HCT116 (cell line): Measurements from ENCODE around the gene SRSF2.

Source experiments
- ELF1 ChIP-seq: IDR thresholded peaks from 2 replicates; pipeline ENCODE4 v1.6.1; 2012; ENCODE audit warnings: low read depth, borderline replicate concordance
- EZH2 ChIP-seq: fragments of 200-600 bp; sonication (generic); IDR thresholded peaks from 2 replicates; pipeline ENCODE4 v1.6.1; 2017; ENCODE audit warnings: antibody characterized with exemption, mixed run types
- POLR2A ChIP-seq: IDR thresholded peaks from 2 replicates; pipeline ENCODE4 v1.7.0; 2011; ENCODE audit warnings: borderline replicate concordance; ENCODE audit not compliant: insufficient read depth, insufficient read length; ENCODE audit errors: extremely low read depth
- SP1 ChIP-seq: IDR thresholded peaks from 2 replicates; pipeline ENCODE4 v1.6.1; 2012; ENCODE audit warnings: low read depth
- TF ChIP-seq, protein P1 (sequence below): IDR thresholded peaks from 2 replicates; pipeline ENCODE4 v1.6.1; 2012
- TF ChIP-seq, protein P2 (sequence below), 3 experiments: fragments of 200-600 bp in 1 of 3; sonication (generic) in 1 of 3; IDR thresholded peaks in 2 of 3; conservative IDR thresholded peaks in 1 of 3; 2 replicates each; pipeline ENCODE4 v1.5.1; 2012 to 2017; ENCODE audit warnings: low read depth in 2 of 3, low read length in 2 of 3, antibody characterized with exemption in 1 of 3, borderline replicate concordance in 1 of 3, control low read depth in 1 of 3, mild to moderate bottlenecking in 1 of 3, mixed read lengths in 1 of 3, mixed run types in 1 of 3, moderate library complexity in 1 of 3; ENCODE audit not compliant: insufficient read depth in 1 of 3

DNA sequence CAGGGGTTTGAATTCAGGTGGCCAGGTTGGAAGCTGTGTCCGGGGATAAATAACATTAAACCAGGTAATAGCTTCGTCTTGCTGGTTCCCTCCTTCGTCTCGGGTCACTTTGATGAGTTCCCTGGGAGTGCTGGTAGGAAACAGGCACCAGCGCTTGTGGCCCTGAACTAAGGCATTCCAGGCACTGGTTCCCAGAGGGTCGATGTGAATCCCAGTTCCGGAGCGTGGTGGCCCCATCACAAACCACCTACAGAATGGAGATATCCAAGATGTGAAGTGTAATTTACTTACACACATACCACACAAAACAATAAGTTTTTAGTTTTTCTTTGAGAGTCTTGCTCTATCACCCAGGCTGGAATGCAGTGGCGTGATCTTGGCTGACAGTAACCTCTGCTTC, 13.3 kb downstream of the SRSF2 start:
- TF ChIP-seq, protein P1, sequence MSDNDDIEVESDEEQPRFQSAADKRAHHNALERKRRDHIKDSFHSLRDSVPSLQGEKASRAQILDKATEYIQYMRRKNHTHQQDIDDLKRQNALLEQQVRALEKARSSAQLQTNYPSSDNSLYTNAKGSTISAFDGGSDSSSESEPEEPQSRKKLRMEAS, result no peak
- TF ChIP-seq ELF1, result no peak
- TF ChIP-seq, protein P2, sequence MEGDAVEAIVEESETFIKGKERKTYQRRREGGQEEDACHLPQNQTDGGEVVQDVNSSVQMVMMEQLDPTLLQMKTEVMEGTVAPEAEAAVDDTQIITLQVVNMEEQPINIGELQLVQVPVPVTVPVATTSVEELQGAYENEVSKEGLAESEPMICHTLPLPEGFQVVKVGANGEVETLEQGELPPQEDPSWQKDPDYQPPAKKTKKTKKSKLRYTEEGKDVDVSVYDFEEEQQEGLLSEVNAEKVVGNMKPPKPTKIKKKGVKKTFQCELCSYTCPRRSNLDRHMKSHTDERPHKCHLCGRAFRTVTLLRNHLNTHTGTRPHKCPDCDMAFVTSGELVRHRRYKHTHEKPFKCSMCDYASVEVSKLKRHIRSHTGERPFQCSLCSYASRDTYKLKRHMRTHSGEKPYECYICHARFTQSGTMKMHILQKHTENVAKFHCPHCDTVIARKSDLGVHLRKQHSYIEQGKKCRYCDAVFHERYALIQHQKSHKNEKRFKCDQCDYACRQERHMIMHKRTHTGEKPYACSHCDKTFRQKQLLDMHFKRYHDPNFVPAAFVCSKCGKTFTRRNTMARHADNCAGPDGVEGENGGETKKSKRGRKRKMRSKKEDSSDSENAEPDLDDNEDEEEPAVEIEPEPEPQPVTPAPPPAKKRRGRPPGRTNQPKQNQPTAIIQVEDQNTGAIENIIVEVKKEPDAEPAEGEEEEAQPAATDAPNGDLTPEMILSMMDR (IDR thresholded peaks at IDR 0.05 in 2 of 3, conservative IDR thresholded peaks at IDR 0.05 in 1 of 3; ENCODE audit: borderline replicate concordance in 1 of 3, insufficient read depth in 1 of 3, low read depth in 2 of 3, low read length in 2 of 3), result no peak
- no peak for TF ChIP-seq EZH2
- TF ChIP-seq POLR2A, result no peak
- TF ChIP-seq SP1, result no peak
